SJSA1 (cell line): ENCODE measurements around the gene BICDL2. TPM values are rescaled to one million over a fixed set of nuclear protein-coding genes. Genes with fewer than 3 reads are reported as not detected.

Source experiments
- DNase-seq, 2 experiments: peaks; one replicate each; pipeline ENCODE4 v3.0.0-alpha.2; 2015 to 2020; ENCODE audit warnings: low spot score in 2 of 2, low read depth in 1 of 2
- H3K27ac ChIP-seq: fragments of 250-450 bp; sonication (Bioruptor Pico); 2 replicates; pipeline ENCODE4 v1.5.1; 2020; ENCODE audit warnings: mild to moderate bottlenecking, moderate library complexity
- H3K27me3 ChIP-seq: fragments of 250-450 bp; sonication (Bioruptor Pico); replicated peaks from 2 replicates; pipeline ENCODE4 v1.5.1; 2020; ENCODE audit warnings: mild to moderate bottlenecking, moderate library complexity
- H3K36me3 ChIP-seq: fragments of 250-450 bp; sonication (Bioruptor Pico); 2 replicates; pipeline ENCODE4 v1.5.1; 2020; ENCODE audit warnings: mild to moderate bottlenecking
- H3K4me1 ChIP-seq: fragments of 250-450 bp; sonication (Bioruptor Pico); replicated peaks from 2 replicates; pipeline ENCODE4 v1.6.1; 2021; ENCODE audit warnings: mild to moderate bottlenecking
- H3K4me3 ChIP-seq: fragments of 250-450 bp; sonication (Bioruptor Pico); 2 replicates; pipeline ENCODE4 v1.5.1; 2020; ENCODE audit warnings: mild to moderate bottlenecking
- H3K9me3 ChIP-seq: fragments of 250-450 bp; sonication (Bioruptor Pico); replicated peaks from 2 replicates; pipeline ENCODE4 v1.5.1; 2020; ENCODE audit warnings: mild to moderate bottlenecking
- total RNA-seq: library from RNA; depleted of rRNA; stranded (reverse); fragments of >200 nt; shearing (Covaris generic); gene quantifications from 2 replicates; pipeline ENCODE4 v1.2.3, GENCODE V29; 2014

Gene BICDL2
- total RNA-seq, 1 experiment from 2014 or later: not detected

DNA sequence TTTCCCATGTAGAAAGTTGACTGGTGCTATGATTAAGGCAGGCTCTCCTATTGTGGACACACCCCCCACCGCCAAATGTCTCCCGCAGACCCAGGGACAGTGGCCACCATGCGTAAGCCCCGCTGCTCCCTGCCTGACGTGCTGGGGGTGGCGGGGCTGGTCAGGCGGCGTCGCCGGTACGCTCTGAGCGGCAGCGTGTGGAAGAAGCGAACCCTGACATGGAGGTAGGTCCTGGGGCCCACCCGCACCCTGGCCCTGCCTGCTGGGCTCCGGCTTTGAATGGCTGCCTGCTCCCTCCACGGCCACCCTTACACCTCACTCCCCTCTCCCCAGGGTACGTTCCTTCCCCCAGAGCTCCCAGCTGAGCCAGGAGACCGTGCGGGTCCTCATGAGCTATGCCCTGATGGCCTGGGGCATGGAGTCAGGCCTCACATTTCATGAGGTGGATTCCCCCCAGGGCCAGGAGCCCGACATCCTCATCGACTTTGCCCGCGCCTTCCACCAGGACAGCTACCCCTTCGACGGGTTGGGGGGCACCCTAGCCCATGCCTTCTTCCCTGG, 13.3 kb upstream of the BICDL2 start:
- Histone ChIP-seq H3K27me3 (peaks cover 56% of the 10 kb centered on the region), H3K27ac (no peak overlapping the region), H3K4me3 (no peak overlapping the region), H3K9me3 (peaks cover 6% of the 10 kb centered on the region), H3K36me3 (no peaks in the 10 kb centered on the region), H3K4me1 (peaks cover 11% of the 10 kb centered on the region)
- DNase-seq: no peak

DNA sequence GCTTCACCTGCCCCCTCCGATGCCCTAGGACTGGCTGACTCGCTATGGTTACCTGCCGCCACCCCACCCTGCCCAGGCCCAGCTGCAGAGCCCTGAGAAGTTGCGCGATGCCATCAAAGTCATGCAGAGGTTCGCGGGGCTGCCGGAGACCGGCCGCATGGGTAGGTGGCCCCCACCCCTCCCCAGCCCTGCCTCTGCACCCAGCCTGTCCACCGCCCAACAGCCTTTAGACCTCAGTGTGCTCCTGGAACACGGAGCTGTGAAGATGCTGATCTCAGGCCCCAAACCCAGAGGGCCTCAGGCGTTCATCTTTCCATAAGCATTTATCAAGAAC, 10.6 kb upstream of the BICDL2 start:
- Histone ChIP-seq H3K27me3 (peaks cover 77% of the 10 kb centered on the region), H3K4me1 (peaks cover 13% of the 10 kb centered on the region), H3K36me3 (no peaks in the 10 kb centered on the region), H3K27ac (no peak overlapping the region), H3K9me3 (peaks cover 9% of the 10 kb centered on the region), H3K4me3 (no peak overlapping the region)
- DNase-seq: no peak

DNA sequence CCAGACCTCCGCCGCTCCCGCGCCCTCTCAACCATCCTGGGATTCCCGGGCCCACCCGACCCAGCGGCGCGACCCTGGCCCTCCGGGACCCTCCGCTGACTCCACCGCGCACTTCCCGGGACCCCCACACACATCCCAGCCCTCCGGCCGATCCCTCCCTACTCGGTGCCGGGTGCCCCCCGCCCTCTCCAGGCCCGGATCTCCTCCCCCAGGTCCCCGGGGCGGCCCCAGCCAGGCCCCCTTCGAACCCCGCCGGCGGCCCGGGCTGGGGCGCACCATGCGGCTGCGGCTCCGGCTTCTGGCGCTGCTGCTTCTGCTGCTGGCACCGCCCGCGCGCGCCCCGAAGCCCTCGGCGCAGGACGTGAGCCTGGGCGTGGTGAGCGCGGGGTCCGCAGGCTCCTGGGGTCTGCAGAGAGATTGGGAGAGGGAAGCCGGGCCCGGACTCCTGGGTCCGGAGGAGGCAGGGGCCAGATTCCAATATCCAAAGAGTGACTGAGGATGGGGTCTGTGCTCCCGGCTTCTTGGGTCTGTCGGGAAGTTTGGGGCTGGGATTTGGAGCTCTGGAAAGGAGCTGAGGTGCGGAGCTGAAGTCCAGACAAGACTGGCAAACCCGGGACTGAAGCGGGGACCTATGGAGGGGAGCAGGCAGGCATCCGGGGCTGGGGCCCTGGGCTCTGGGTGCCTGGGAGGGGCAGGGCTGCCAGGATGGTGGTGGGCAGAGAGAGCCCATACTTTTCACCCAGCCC, 10.1 kb upstream of the BICDL2 start:
- H3K36me3 ChIP-seq: no peaks in the 10 kb centered on the region
- peaks cover 77% of the 10 kb centered on the region for H3K27me3 ChIP-seq
- H3K27ac ChIP-seq: no peak overlapping the region
- no peak for DNase-seq
- peaks cover 9% of the 10 kb centered on the region for H3K9me3 ChIP-seq
- H3K4me3 ChIP-seq: no peak overlapping the region
- peaks cover 13% of the 10 kb centered on the region for H3K4me1 ChIP-seq

DNA sequence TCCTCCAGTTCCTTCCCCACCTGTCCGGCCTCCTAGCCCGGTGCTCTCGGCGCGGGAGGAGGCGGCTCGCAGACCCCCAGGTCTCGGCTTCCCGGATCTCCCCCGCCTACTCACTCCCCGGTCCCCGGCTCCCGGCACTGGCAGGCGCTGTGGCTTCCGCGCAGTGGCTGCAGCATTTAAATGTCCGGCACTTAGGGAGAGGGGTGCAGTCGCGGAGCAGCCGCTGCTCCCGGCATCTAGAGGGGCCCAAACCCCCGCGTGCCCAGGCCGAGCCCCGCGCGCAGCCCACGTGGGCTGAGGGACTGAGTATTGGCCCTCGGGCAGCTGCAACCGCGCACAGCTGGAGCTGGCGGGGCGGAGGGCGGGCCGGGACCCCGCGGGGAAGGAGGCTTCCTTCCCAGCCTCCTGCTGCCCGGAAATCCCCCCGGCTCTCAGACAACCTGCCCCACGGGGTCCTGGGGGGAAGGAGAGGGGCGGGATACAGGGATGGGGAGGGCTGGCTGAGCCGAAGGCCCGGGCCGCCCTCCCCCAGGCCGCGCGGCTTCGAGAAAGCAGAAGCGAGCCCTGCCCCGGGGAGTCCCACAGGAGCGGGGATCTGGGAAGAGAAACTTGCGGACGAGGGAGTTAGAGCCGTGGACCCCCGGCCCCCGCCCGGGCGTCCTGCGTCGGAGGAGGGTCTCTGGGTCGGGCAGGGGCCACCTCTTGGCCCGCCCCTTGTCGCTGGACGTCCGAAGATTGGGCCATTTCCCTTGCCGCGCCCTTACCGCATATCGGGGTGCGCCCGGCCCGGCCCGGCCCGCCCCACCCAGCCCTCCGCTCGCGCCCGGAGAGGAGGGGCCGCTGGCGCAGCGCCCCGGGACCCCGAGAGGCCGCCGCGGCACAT, 9.3 kb upstream of the BICDL2 start, which contains the start of gene MMP25:
Gene MMP25, plus strand, starts transcription at position 804 of the 883 bp plus-strand sequence. CDS start 357 bp downstream, outside the sequence.
- H3K36me3 ChIP-seq: no peaks in the 10 kb centered on the region
- H3K4me1 ChIP-seq: peaks cover 13% of the 10 kb centered on the region
- H3K27me3 ChIP-seq: peaks cover 83% of the 10 kb centered on the region
- no peak for DNase-seq
- peaks cover 9% of the 10 kb centered on the region for H3K9me3 ChIP-seq
- H3K27ac ChIP-seq: no peak within 1 kb of the TSS
- H3K4me3 ChIP-seq: peak within 1 kb of the TSS; percentile 20

DNA sequence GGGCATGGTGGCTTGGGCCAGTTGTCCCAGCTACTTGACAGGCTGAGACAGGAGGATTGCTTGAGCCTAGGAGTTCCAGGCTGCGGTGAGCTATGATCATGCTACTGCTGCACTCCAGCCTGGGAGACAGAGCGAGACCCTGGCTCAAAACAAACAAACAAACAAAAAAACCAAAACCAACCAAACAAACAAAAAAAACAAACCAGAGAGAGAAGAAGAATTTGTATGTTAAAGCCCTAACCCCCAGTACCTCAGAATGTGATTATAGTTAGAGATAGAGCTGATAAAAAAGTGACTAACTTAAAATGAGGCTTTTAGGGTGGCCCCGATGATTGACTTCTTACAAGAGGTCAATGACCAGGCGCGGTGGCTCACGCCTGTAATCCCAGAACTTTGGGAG, 8.0 kb upstream of the BICDL2 start:
- Histone ChIP-seq H3K36me3 (no peaks in the 10 kb centered on the region), H3K27ac (no peak overlapping the region), H3K27me3 (peaks cover 81% of the 10 kb centered on the region), H3K4me1 (peaks cover 13% of the 10 kb centered on the region), H3K9me3 (peaks cover 9% of the 10 kb centered on the region), H3K4me3 (no peak overlapping the region)
- DNase-seq: no peak

- Histone ChIP-seq H3K27me3 (peaks cover 74% of the 10 kb centered on the region), H3K36me3 (no peaks in the 10 kb centered on the region), H3K4me3 (no peak overlapping the region), H3K4me1 (peaks cover 13% of the 10 kb centered on the region), H3K27ac (no peak overlapping the region), H3K9me3 (peaks cover 9% of the 10 kb centered on the region)
- no peak for DNase-seq
Observed at GRCh38 chr16:3042376-3042775, 5.6 kb upstream of the BICDL2 start.

DNA sequence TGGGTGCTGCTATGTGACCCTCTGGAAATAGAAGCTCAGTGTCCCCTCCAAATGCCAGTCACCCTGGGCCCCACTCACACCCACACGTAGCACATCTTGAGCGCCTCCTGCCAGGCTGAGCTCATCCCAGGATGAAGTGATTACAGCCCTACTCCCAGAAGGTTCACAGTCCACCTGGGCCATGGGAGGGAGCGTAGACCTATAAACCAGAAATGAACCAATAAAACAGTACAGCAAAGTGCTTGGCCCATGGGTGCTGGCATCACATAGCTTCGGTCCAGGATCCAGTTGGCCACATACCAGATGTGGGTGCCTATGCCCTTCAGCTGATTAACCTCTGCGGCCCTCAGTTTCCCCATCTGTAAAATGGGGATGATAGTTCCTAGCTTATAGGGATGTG, 2.2 kb upstream of the BICDL2 start:
- Histone ChIP-seq H3K27me3 (peaks cover 64% of the 10 kb centered on the region), H3K4me1 (no peaks in the 10 kb centered on the region), H3K4me3 (no peak overlapping the region), H3K27ac (no peak overlapping the region), H3K36me3 (no peaks in the 10 kb centered on the region), H3K9me3 (no peaks in the 10 kb centered on the region)
- no peak for DNase-seq

- Histone ChIP-seq H3K36me3 (no peaks in the 10 kb centered on the region), H3K4me3 (no peak overlapping the region), H3K27me3 (peaks cover 66% of the 10 kb centered on the region), H3K4me1 (no peaks in the 10 kb centered on the region), H3K27ac (no peak overlapping the region), H3K9me3 (no peaks in the 10 kb centered on the region)
- DNase-seq: no peak
Observed at GRCh38 chr16:3038256-3038655, 1.5 kb upstream of the BICDL2 start.

DNA sequence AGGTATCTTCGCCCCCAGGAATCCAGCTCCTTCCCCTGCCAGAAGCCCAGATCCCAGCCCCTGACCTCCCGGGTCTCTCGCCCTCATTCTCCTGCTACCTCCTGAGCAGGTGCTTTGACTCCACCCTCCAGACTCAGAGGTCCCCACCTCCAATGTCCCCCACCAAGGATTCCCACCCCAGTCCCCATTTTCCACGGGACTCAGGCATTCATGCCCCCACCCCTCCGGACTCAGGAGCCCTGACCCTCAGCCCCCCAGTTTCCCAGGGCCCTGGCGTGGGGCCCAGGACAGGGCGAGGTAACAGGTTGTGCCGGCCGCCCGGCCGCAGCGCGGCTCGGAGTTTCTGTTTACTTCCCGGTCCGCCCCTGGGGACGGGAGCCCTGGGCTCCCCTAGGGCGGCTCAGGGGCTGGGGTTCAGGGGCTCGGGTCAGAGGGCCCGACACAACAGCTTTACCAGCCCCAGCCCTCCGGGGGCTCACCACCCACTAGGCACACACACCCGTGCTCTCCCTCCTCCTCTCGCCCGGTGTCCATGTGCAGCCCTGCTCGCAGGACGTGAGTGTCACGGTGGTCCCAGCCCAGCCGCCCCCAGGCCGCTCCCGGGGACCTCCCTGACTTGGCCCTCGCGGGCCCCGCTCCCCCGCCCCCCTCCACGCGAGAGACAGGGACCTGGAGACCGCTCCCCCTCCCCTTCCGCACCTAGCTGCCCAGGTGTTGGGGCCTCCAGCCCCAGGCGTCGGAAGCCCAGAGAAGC, 595 bp downstream of the BICDL2 start:
- DNase-seq: no peak
- Histone ChIP-seq H3K4me3 (no peak overlapping the region), H3K36me3 (no peaks in the 10 kb centered on the region), H3K27me3 (peaks cover 75% of the 10 kb centered on the region), H3K27ac (no peak overlapping the region), H3K9me3 (no peaks in the 10 kb centered on the region), H3K4me1 (no peaks in the 10 kb centered on the region)

DNA sequence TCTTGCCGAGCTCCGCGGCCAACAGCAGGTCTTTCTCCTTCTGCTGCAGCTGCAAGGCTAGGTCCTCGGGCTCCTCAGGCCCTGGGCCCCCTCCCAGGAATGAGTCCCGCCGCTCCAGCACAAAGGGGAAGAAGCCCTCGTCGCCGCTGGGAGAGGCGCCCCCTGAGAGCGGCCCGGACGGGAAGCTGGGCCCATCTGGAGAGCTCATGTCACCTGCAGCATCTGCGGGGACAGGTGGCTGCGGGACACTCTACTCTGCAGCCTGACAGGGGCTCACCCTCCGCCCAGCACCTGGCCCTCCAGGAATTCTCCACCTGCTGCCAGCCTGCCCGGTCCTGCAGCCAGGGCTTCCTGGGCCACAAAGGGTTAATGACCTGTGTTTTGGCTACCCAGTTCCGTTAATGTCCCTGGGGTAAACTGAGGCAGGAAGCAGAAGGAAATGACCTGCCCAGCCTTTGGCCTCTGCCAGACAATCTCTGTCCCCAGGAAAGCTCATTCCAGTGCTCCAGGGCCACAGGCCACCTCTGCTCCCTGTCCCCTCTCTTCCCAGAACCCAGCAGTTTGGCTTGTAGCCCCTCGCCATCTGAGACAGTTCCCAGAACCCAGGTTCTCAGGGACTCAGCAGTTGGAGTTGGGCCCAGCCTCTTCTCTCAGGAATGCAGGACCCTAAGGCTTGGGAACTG, 1.3 kb downstream of the BICDL2 start:
- Histone ChIP-seq H3K9me3 (no peaks in the 10 kb centered on the region), H3K36me3 (no peaks in the 10 kb centered on the region), H3K27me3 (peaks cover 68% of the 10 kb centered on the region), H3K4me1 (no peaks in the 10 kb centered on the region), H3K27ac (no peak overlapping the region), H3K4me3 (no peak overlapping the region)
- no peak for DNase-seq

DNA sequence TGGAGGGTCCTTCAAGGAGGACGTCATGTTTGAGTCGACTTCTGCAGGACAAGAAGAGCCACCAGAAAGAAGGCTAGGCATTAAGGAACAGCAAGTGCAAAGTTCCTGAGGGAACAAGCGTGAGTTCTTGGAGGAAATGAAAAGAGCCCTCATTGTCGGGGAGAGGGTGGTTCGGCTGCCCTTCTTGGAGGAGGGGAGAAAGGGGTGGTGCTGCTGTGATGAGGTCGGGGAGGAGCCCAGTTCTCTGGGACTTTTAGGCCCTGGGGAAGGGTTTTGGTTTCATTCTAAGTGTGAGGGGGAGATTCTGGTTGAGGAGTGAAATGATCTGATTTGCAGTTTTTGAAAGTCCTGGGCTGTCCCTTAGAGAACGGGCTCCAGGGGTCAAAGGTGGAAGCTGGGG, 4.1 kb downstream of the BICDL2 start:
- Histone ChIP-seq H3K27ac (no peak overlapping the region), H3K4me3 (no peak overlapping the region), H3K27me3 (peaks cover 61% of the 10 kb centered on the region), H3K4me1 (no peaks in the 10 kb centered on the region), H3K36me3 (peaks cover 7% of the 10 kb centered on the region; the same call in 1 of the 2 replicates), H3K9me3 (no peaks in the 10 kb centered on the region)
- no peak for DNase-seq

DNA sequence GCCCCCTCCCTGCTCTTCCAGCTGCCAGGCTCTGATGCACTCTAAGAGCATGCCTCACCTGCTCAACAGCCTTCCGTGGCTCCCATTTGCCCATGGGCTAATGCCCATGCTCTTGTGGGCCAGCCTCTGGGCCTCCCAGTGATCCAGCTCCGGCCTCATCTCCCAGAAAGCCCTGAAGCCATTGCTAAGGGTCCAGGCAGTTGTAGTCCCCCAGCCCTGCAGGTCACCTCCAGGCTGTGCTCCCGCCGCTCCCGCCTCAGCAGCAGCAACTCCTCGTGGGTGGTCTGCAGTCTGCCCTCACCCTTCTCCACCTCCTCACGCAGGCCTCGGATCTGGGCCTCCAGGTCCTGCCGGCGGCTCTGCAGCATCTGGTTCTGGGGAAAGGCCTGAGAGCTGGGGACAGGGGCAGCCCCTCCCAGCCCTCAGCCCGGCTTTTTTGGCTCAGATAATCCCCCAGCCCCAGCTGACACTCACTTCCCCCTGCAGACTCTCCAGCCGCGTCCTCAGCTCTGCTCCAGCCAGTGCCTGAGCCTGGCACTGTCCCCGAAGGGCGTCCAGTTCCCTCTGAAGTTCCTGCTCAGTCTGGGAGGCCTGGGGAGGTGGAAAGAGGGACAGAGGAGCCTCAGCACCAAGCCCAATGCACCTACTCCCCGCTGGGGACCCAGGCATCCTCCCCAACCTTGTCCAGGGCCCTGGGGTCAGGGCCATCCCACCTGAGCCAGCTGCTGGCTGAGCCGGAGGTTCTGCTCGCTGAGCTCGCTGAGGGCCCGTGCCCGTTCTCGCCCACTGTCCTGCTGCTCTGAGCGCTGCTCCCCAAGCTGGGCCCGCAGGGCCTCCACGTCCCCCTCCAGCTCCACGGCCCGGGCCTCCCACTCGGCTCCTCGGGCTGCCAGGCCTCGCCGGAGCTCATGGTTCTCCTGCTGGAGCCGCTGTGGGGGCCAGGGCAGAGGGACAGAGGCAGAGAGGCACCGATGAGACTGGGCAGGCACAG, 6.2 kb downstream of the BICDL2 start:
- no peaks in the 10 kb centered on the region for H3K9me3 ChIP-seq
- peaks cover 26% of the 10 kb centered on the region for H3K36me3 ChIP-seq

More for the DNA sequence above, 6.2 kb downstream of the BICDL2 start:
- H3K4me3 ChIP-seq: no peak overlapping the region
- no peak for DNase-seq
- peaks cover 43% of the 10 kb centered on the region for H3K27me3 ChIP-seq
- H3K4me1 ChIP-seq: no peaks in the 10 kb centered on the region
- H3K27ac ChIP-seq: no peak overlapping the region
